ENCODE results near the gene FAF1. TPM values are rescaled to one million over a fixed set of nuclear protein-coding genes. Genes with fewer than 3 reads are reported as not detected.
A peak's percentile ranks its signal among the peaks of the same experiment; 100 is the strongest.
"Not testable (repeated sequence)": the region's sequence is repeated elsewhere in the genome, so short reads cannot be mapped to it uniquely, and the experiment has no call there.

The FAF1 gene
- total RNA-seq, 1 donor from 2014 or later: 52.7 TPM

- Histone ChIP-seq H3K27me3 (ENCODE audit: control insufficient read depth, insufficient read depth, low read length) (no peaks in the 10 kb centered on the region), H3K36me3 (ENCODE audit: control insufficient read depth, insufficient read depth, low read length) (no peaks in the 10 kb centered on the region), H3K4me3 (ENCODE audit: low read depth, low read length) (no peak overlapping the region)
- DNase-seq (ENCODE audit: low read depth) (peak; percentile 52), FAIRE-seq (no peak)
- TF ChIP-seq CTCF (IDR thresholded peaks at IDR 0.05; ENCODE audit: insufficient read depth, low read length, severe bottlenecking): no peak
Measured at GRCh38 chr1:50940291-50940690, 19.8 kb downstream of the FAF1 start.

- DNase-seq (ENCODE audit: low read depth): no peak
- H3K4me3 ChIP-seq (ENCODE audit: low read depth, low read length): no peak overlapping the region
- FAIRE-seq: no peak
- H3K36me3 ChIP-seq (ENCODE audit: control insufficient read depth, insufficient read depth, low read length): no peaks in the 10 kb centered on the region
- H3K27me3 ChIP-seq (ENCODE audit: control insufficient read depth, insufficient read depth, low read length): no peaks in the 10 kb centered on the region
- no peak for TF ChIP-seq CTCF (IDR thresholded peaks at IDR 0.05; ENCODE audit: insufficient read depth, low read length, severe bottlenecking)
Measured at GRCh38 chr1:50936321-50936720, 23.7 kb downstream of the FAF1 start.

- not testable (repeated sequence) for FAIRE-seq; H3K36me3 ChIP-seq (ENCODE audit: control insufficient read depth, insufficient read depth, low read length); DNase-seq (ENCODE audit: low read depth); H3K4me3 ChIP-seq (ENCODE audit: low read depth, low read length); H3K27me3 ChIP-seq (ENCODE audit: control insufficient read depth, insufficient read depth, low read length)
Measured at GRCh38 chr1:50935276-50935675, 24.8 kb downstream of the FAF1 start.

GRCh38 chr1:50934838-50935237 is 25.2 kb downstream of the FAF1 start:
- H3K4me3 ChIP-seq (ENCODE audit: low read depth, low read length): no peak overlapping the region
- H3K36me3 ChIP-seq (ENCODE audit: control insufficient read depth, insufficient read depth, low read length): no peaks in the 10 kb centered on the region
- no peak for FAIRE-seq

GRCh38 chr1:50933770-50934169 is 26.3 kb downstream of the FAF1 start:
- FAIRE-seq: not testable (repeated sequence)

More at GRCh38 chr1:50934838-50935237, 25.2 kb downstream of the FAF1 start:
- no peak for TF ChIP-seq CTCF (IDR thresholded peaks at IDR 0.05; ENCODE audit: insufficient read depth, low read length, severe bottlenecking)
- H3K27me3 ChIP-seq (ENCODE audit: control insufficient read depth, insufficient read depth, low read length): no peaks in the 10 kb centered on the region
- DNase-seq (ENCODE audit: low read depth): no peak

GRCh38 chr1:50932043-50932442 is 28.0 kb downstream of the FAF1 start:
- DNase-seq (ENCODE audit: low read depth); FAIRE-seq; H3K36me3 ChIP-seq (ENCODE audit: control insufficient read depth, insufficient read depth, low read length): not testable (repeated sequence)

More at GRCh38 chr1:50933770-50934169, 26.3 kb downstream of the FAF1 start:
- H3K27me3 ChIP-seq (ENCODE audit: control insufficient read depth, insufficient read depth, low read length); DNase-seq (ENCODE audit: low read depth); H3K36me3 ChIP-seq (ENCODE audit: control insufficient read depth, insufficient read depth, low read length); H3K4me3 ChIP-seq (ENCODE audit: low read depth, low read length): not testable (repeated sequence)

GRCh38 chr1:50930965-50931737 is 28.9 kb downstream of the FAF1 start:
- TF ChIP-seq CTCF (IDR thresholded peaks at IDR 0.05; ENCODE audit: insufficient read depth, low read length, severe bottlenecking): no peak
- H3K36me3 ChIP-seq (ENCODE audit: control insufficient read depth, insufficient read depth, low read length): no peaks in the 10 kb centered on the region
- FAIRE-seq (no peak), DNase-seq (ENCODE audit: low read depth) (no peak)
- H3K27me3 ChIP-seq (ENCODE audit: control insufficient read depth, insufficient read depth, low read length): no peaks in the 10 kb centered on the region
- H3K4me3 ChIP-seq (ENCODE audit: low read depth, low read length): no peak overlapping the region

More at GRCh38 chr1:50932043-50932442, 28.0 kb downstream of the FAF1 start:
- H3K4me3 ChIP-seq (ENCODE audit: low read depth, low read length); H3K27me3 ChIP-seq (ENCODE audit: control insufficient read depth, insufficient read depth, low read length): not testable (repeated sequence)

Measured in bronchial epithelial cell (primary cell).